Measurements from ENCODE around the gene BAD. TPM values are rescaled to one million over a fixed set of nuclear protein-coding genes. Genes with fewer than 3 reads are reported as not detected.

BAD gene
- total and polyA plus RNA-seq, 2 of the 13 experiments (the other 11 are each of a cell fraction or from before 2014, with no cell fraction given) = 17.9 to 28.5 TPM

DNA sequence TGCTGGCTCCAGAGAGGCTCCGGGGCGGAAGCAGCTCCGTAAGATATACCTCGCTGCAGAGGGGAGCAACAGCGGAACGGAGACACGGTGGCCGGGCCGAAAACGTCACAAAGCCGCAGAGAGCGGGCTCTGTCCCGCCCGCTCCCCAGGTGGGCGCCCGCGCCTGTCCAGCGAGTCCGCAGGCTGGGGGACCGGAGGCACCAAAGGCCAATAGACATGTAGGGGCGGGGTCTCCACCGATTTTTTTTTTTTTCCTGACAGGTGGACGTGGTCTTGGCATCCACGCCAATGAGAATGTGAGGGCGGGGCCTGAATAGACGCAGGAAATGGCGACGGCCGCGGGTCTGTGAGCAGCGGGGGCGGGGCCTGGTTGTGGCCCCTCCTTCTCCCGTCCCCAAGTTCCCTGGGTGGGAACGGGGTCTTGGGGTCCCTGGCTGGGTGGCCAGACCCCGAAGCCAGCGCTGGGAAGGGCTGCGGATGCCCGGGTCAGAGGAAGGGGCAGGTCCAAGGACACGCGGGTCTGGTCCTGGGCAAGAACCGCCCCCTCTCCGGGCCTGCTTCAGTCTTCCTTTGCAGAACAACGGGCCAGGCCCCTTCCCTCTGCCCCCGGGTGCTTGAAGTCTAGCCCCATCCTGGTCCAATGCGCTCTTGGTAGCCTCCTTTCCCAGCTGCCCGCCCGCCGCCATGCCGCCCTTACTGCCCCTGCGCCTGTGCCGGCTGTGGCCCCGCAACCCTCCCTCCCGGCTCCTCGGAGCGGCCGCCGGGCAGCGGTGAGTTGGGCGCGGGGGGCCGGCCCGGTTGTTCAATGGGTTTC is 54.1 kb downstream of the BAD start, which contains the start of gene DNAJC4 (continued):
- TF ChIP-seq MTA1 (CRISPR knock-in tag; IDR thresholded peaks at IDR 0.05; ENCODE audit: borderline replicate concordance) = 0 out of 2 replicates have a peak, but pooled peaks have one; percentile 5
- TF ChIP-seq ZBTB20 (CRISPR knock-in tag; IDR thresholded peaks at IDR 0.05; ENCODE audit: borderline replicate concordance, low read depth) = 0 out of 2 replicates have a peak, but pooled peaks have one; percentile 17
- no peak for TF ChIP-seq ZNF550 (CRISPR knock-in tag; IDR thresholded peaks at IDR 0.05; ENCODE audit: borderline replicate concordance)
- no peak for TF ChIP-seq POGZ (CRISPR knock-in tag; IDR thresholded peaks at IDR 0.05)
- no peak for TF ChIP-seq FIP1L1 (IDR thresholded peaks at IDR 0.05; ENCODE audit: borderline replicate concordance, insufficient read depth, low read depth, low read length)
- TF ChIP-seq FOXK1 (CRISPR knock-in tag; IDR thresholded peaks at IDR 0.05; ENCODE audit: borderline replicate concordance, low read depth) = no peak; the same call in 1 of the 2 replicates
- no peak for TF ChIP-seq ZNF382 (CRISPR knock-in tag; IDR thresholded peaks at IDR 0.05; ENCODE audit: borderline replicate concordance)
- TF ChIP-seq ZNF224 (CRISPR knock-in tag; IDR thresholded peaks at IDR 0.05) = 0 out of 2 replicates have a peak, but pooled peaks have one; percentile 81
- no peak for TF ChIP-seq SIX1 (CRISPR knock-in tag; IDR thresholded peaks at IDR 0.05; ENCODE audit: borderline replicate concordance)
- no peak for TF ChIP-seq ZNF839 (CRISPR knock-in tag; IDR thresholded peaks at IDR 0.05; ENCODE audit: borderline replicate concordance)
- TF ChIP-seq ZNF329 (CRISPR knock-in tag; IDR thresholded peaks at IDR 0.05; ENCODE audit: low read depth) = 0 out of 2 replicates have a peak, but pooled peaks have one; percentile 66
- no peak; the same call in 1 of the 2 replicates for TF ChIP-seq BRD4 (CRISPR knock-in tag; IDR thresholded peaks at IDR 0.05)
- no peak for TF ChIP-seq TEAD2 (CRISPR knock-in tag; IDR thresholded peaks at IDR 0.05)
- peak; percentile 84; the same call in 1 of the 3 replicates for TF ChIP-seq MXI1 (IDR thresholded peaks at IDR 0.05; ENCODE audit: borderline replicate concordance, low read depth, low read length)
- TF ChIP-seq, protein P1, sequence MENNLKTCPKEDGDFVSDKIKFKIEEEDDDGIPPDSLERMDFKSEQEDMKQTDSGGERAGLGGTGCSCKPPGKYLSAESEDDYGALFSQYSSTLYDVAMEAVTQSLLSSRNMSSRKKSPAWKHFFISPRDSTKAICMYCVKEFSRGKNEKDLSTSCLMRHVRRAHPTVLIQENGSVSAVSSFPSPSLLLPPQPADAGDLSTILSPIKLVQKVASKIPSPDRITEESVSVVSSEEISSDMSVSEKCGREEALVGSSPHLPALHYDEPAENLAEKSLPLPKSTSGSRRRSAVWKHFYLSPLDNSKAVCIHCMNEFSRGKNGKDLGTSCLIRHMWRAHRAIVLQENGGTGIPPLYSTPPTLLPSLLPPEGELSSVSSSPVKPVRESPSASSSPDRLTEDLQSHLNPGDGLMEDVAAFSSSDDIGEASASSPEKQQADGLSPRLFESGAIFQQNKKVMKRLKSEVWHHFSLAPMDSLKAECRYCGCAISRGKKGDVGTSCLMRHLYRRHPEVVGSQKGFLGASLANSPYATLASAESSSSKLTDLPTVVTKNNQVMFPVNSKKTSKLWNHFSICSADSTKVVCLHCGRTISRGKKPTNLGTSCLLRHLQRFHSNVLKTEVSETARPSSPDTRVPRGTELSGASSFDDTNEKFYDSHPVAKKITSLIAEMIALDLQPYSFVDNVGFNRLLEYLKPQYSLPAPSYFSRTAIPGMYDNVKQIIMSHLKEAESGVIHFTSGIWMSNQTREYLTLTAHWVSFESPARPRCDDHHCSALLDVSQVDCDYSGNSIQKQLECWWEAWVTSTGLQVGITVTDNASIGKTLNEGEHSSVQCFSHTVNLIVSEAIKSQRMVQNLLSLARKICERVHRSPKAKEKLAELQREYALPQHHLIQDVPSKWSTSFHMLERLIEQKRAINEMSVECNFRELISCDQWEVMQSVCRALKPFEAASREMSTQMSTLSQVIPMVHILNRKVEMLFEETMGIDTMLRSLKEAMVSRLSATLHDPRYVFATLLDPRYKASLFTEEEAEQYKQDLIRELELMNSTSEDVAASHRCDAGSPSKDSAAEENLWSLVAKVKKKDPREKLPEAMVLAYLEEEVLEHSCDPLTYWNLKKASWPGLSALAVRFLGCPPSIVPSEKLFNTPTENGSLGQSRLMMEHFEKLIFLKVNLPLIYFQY (CRISPR knock-in tag; IDR thresholded peaks at IDR 0.05; ENCODE audit: borderline replicate concordance) = peak; percentile 16; the same call in 1 of the 2 replicates
- TF ChIP-seq ZNF615 (CRISPR knock-in tag; IDR thresholded peaks at IDR 0.05; ENCODE audit: borderline replicate concordance) = no peak
- TF ChIP-seq ZSCAN22 (CRISPR knock-in tag; IDR thresholded peaks at IDR 0.05) = no peak
- TF ChIP-seq SAP130 (CRISPR knock-in tag; IDR thresholded peaks at IDR 0.05; ENCODE audit: low read depth) = peak; percentile 83
- peak; percentile 85 for TF ChIP-seq MEIS2 (CRISPR knock-in tag; IDR thresholded peaks at IDR 0.05)
- no peak for TF ChIP-seq TCF12 (IDR thresholded peaks at IDR 0.05)
- peak; percentile 10; the same call in 1 of the 2 replicates for TF ChIP-seq TCF12 (CRISPR knock-in tag; IDR thresholded peaks at IDR 0.05)
- TF ChIP-seq ZC3H4 (CRISPR knock-in tag; IDR thresholded peaks at IDR 0.05; ENCODE audit: borderline replicate concordance) = no peak
- TF ChIP-seq YY1 (IDR thresholded peaks at IDR 0.05; ENCODE audit: insufficient read depth, insufficient replicate concordance, low read depth, low read length) = peak; percentile 87
- TF ChIP-seq CC2D1A (CRISPR knock-in tag; IDR thresholded peaks at IDR 0.05) = no peak
- no peak for TF ChIP-seq NCOA2 (CRISPR knock-in tag; IDR thresholded peaks at IDR 0.05)
- TF ChIP-seq POLR2G (IDR thresholded peaks at IDR 0.05; ENCODE audit: low read depth, low read length) = peak; percentile 78
